Tibial artery (tissue), 4 donors: ENCODE results near the gene THBS3.

Experiments
- DNase-seq, 2 donors: peaks; one replicate each; pipeline ENCODE4 v3.0.0-alpha.2; 2019
- H3K27ac ChIP-seq, 2 donors: fragments of 200-600 bp; sonication (generic) in 1 of 2; 1 replicate in 1 of 2; 2 replicates in 1 of 2; pipeline ENCODE4 v1.5.1; 2018 to 2019; ENCODE audit warnings: mild to moderate bottlenecking in 1 of 2
- H3K27me3 ChIP-seq, 2 donors: fragments of 200-600 bp; sonication (generic) in 1 of 2; one replicate each; pipeline versions ENCODE4 v1.5.1 to v1.6.0; 2016 to 2019
- H3K36me3 ChIP-seq, 3 donors: fragments of 200-600 bp; sonication (generic) in 2 of 3; one replicate each; pipeline ENCODE4 v1.5.1; 2016 to 2019; ENCODE audit warnings: mild to moderate bottlenecking in 2 of 3
- H3K4me1 ChIP-seq, 4 donors: fragments of 200-600 bp; sonication (generic) in 2 of 4; 1 replicate in 3 of 4; 2 replicates in 1 of 4; pipeline ENCODE4 v1.5.1; 2016 to 2019
- H3K4me3 ChIP-seq, 2 donors: fragments of 200-600 bp; sonication (generic) in 1 of 2; 1 replicate in 1 of 2; 2 replicates in 1 of 2; pipeline ENCODE4 v1.5.1; 2018 to 2019; ENCODE audit warnings: mild to moderate bottlenecking in 2 of 2
- H3K9me3 ChIP-seq, 3 donors: fragments of 200-600 bp; sonication (generic) in 1 of 3; one replicate each; pipeline ENCODE4 v1.5.1; 2016 to 2019
- intact Hi-C: fragments of 100-400 bp; cut with DNase I; formaldehyde crosslinking; loops from one replicate; pipeline ENCODE4 v1.15.0; 2023; ENCODE audit warnings: low total_unique reads
- TF ChIP-seq, protein P1 (sequence below), 2 experiments: fragments of 200-600 bp in 1 of 2; fragments of 450-650 bp in 1 of 2; IDR thresholded peaks; one replicate each; pipeline ENCODE4 v1.5.1; 2017 to 2019; ENCODE audit warnings: antibody characterized with exemption in 2 of 2, mild to moderate bottlenecking in 1 of 2, moderate library complexity in 1 of 2

The THBS3 gene

DNA sequence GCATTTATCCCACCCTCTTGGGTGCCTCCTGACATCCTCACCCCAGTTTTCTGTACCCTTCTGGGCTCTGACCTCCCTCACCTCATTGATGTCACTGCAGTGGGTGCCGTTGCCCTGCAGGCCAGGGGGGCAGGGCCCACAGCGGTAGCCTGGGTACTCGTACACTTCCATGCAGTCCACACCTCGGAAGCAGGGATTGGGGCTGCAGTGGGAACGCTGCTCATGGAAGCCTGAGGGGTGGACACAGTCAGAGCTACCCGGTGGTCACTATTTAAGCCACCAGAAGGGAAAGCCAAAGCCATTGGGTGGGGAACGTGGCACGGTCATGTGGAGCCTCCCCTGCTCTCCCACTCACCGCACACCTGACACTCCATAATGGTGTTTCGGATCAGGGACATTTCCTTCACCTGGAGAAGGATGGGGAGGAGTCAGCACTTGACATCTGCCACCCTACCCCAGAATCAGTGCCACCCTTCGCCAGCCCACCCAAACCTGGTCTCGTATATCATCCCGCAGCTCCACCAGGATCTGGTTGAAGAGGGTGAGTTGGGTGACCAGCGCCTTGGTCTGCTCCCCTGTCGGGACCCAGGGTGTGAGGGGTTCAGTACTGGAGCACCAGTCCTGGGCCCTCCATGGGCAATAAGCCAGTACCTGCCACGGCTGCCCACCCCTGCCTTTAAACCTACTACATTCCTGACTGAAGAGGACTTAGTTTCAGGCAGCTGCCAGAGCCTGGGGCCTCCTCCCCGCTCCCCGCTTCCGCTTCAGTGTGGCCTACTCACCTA is 4.8 kb downstream of the THBS3 start:
- Histone ChIP-seq H3K27ac (no peak overlapping the region), H3K27me3 (no peaks in the 10 kb centered on the region), H3K36me3 (peaks cover 0 to 35% (median 30%) of the 10 kb centered on the region in 3 donors), H3K9me3 (no peaks in the 10 kb centered on the region), H3K4me3 (no peak overlapping the region), H3K4me1 (peaks cover 0 to 22% (median 20%) of the 10 kb centered on the region in 4 donors)
- DNase-seq = no peak
- TF ChIP-seq, protein P1, sequence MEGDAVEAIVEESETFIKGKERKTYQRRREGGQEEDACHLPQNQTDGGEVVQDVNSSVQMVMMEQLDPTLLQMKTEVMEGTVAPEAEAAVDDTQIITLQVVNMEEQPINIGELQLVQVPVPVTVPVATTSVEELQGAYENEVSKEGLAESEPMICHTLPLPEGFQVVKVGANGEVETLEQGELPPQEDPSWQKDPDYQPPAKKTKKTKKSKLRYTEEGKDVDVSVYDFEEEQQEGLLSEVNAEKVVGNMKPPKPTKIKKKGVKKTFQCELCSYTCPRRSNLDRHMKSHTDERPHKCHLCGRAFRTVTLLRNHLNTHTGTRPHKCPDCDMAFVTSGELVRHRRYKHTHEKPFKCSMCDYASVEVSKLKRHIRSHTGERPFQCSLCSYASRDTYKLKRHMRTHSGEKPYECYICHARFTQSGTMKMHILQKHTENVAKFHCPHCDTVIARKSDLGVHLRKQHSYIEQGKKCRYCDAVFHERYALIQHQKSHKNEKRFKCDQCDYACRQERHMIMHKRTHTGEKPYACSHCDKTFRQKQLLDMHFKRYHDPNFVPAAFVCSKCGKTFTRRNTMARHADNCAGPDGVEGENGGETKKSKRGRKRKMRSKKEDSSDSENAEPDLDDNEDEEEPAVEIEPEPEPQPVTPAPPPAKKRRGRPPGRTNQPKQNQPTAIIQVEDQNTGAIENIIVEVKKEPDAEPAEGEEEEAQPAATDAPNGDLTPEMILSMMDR (IDR thresholded peaks at IDR 0.05) = no peak
- intact Hi-C loops = no loop called here

DNA sequence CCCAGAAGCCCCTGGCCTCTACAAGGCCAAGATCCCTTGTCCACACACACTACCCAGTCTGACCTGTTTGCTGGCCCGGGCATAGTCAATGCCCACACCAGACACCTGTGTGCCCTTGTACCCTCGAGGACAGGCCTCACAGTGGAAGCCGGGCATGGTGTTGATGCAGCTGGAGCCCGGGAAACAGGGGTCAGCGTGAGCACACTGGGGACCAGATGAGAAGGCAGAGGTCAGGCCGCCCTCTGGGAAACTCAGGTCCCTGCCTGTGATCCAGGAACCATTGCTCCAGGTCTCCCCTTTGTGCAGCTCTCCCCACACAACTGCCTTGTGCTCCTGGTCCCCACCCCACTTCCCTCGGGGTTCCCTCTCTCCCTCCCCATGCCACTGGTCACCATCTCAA is 5.5 kb downstream of the THBS3 start:
- DNase-seq = no peak
- Histone ChIP-seq H3K27me3 (no peaks in the 10 kb centered on the region), H3K4me3 (no peak overlapping the region), H3K27ac (no peak overlapping the region), H3K9me3 (no peaks in the 10 kb centered on the region), H3K36me3 (peaks cover 0 to 42% (median 37%) of the 10 kb centered on the region in 3 donors), H3K4me1 (peaks cover 0 to 15% (median 13%) of the 10 kb centered on the region in 4 donors)
- TF ChIP-seq, protein P1 (IDR thresholded peaks at IDR 0.05) = no peak
- intact Hi-C loops = no loop called here

DNA sequence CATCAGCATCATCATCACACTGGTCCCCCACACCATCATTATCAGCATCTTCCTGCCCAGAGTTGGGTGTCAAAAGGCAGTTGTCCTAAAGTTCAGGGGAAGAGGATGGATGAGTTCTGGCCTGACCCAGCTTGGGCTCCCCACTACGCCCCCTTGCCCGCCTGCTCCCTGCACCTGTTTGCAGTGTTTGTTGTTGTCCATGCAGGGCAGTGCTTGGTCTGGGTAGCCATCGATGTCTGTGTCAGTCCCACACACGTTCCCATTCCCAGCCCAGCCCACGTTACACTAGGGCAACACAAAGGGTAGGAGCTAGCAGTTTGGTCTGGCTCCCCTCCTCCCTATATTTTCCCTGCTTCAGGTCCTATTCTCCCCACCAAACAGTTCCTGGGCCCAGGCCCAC is 6.8 kb downstream of the THBS3 start:
- no peaks in the 10 kb centered on the region for H3K9me3 ChIP-seq
- H3K27ac ChIP-seq = no peak overlapping the region
- TF ChIP-seq, protein P1 (IDR thresholded peaks at IDR 0.05) = no peak
- intact Hi-C loops = no loop called here
- no peaks in the 10 kb centered on the region for H3K27me3 ChIP-seq
- peaks cover 0 to 49% (median 37%) of the 10 kb centered on the region in 3 donors for H3K36me3 ChIP-seq
- H3K4me3 ChIP-seq = no peak overlapping the region
- H3K4me1 ChIP-seq = peaks cover 0 to 4% (median 2%) of the 10 kb centered on the region in 4 donors
- no peak for DNase-seq

DNA sequence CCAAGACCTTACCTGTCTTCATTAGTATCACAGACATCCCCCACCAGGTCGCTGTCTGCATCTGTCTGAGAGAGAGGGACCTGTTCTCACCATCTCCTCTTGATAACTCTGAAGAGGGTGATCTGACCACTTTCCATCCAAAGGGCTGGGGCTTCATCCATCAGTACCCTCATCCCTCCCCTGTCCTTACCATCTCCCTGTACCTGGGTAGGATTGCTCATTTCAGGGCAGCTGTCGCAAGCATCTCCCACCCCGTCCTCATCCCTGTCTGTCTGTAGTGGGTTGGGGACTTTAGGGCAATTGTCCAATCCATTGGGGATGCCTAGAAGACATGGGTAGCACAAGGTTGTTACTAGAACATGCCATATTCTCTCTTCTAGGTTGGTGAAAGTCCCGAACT is 7.9 kb downstream of the THBS3 start:
- Histone ChIP-seq H3K4me1 (peaks cover 0 to 12% (median 11%) of the 10 kb centered on the region in 4 donors), H3K27me3 (no peaks in the 10 kb centered on the region), H3K36me3 (peaks cover 0 to 47% (median 37%) of the 10 kb centered on the region in 3 donors), H3K9me3 (no peaks in the 10 kb centered on the region), H3K4me3 (no peak overlapping the region), H3K27ac (no peak overlapping the region)
- intact Hi-C loops = no loop called here
- TF ChIP-seq, protein P1 (IDR thresholded peaks at IDR 0.05) = no peak
- DNase-seq = no peak

DNA sequence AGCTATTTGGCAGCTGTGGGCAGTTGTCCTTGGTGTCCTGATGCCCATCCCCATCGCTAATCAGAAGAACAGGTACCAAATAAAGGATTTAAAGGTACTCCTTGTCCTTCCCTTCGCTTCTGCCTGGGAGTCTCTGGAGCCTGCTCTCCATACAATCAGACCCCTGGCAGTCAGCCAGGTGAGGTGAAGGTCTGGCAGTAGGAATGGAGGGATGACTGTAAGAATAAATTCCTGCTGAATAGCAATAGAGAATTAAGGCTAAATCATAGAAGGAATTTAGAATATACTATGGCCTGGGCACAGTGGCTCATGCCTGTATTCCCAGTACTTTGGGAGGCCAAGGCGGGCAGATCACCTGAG is 9.2 kb downstream of the THBS3 start:
- Histone ChIP-seq H3K36me3 (peaks cover 0 to 44% (median 37%) of the 10 kb centered on the region in 3 donors), H3K27ac (no peak overlapping the region), H3K9me3 (no peaks in the 10 kb centered on the region), H3K4me3 (no peak overlapping the region), H3K4me1 (peaks cover 0 to 24% (median 21%) of the 10 kb centered on the region in 4 donors), H3K27me3 (no peaks in the 10 kb centered on the region)
- no peak for DNase-seq
- intact Hi-C loops = no loop called here
- TF ChIP-seq, protein P1 (IDR thresholded peaks at IDR 0.05) = no peak
